Adipocyte (in vitro differentiated cells): ENCODE measurements around the gene ARG2.

Source experiments
- DNase-seq: peaks from one replicate; pipeline ENCODE4 v3.0.0-alpha.2; 2015; ENCODE audit warnings: low read depth
- H3K27me3 ChIP-seq: replicated peaks from 2 replicates; pipeline ENCODE4 v1.7.0; 2013; ENCODE audit warnings: mild to moderate bottlenecking, low read length, moderate library complexity; ENCODE audit not compliant: control insufficient read depth, insufficient read depth
- H3K36me3 ChIP-seq: 2 replicates; pipeline ENCODE4 v1.7.0; 2013; ENCODE audit warnings: low read length, mild to moderate bottlenecking, moderate library complexity; ENCODE audit not compliant: control insufficient read depth, insufficient read depth, severe bottlenecking
- H3K4me1 ChIP-seq: 2 replicates; pipeline ENCODE4 v1.7.0; 2013; ENCODE audit warnings: mild to moderate bottlenecking, low read length, moderate library complexity; ENCODE audit not compliant: control insufficient read depth, insufficient read depth
- H3K4me3 ChIP-seq: 2 replicates; pipeline ENCODE4 v1.7.0; 2013; ENCODE audit warnings: mild to moderate bottlenecking, low read length, moderate library complexity
- H3K9ac ChIP-seq: 2 replicates; pipeline ENCODE4 v1.7.0; 2013; ENCODE audit warnings: mild to moderate bottlenecking, low read length, moderate library complexity
- H3K9me3 ChIP-seq: 2 replicates; pipeline ENCODE4 v1.7.0; 2013; ENCODE audit warnings: mild to moderate bottlenecking, low read length, moderate library complexity; ENCODE audit not compliant: control insufficient read depth

The ARG2 gene

DNA sequence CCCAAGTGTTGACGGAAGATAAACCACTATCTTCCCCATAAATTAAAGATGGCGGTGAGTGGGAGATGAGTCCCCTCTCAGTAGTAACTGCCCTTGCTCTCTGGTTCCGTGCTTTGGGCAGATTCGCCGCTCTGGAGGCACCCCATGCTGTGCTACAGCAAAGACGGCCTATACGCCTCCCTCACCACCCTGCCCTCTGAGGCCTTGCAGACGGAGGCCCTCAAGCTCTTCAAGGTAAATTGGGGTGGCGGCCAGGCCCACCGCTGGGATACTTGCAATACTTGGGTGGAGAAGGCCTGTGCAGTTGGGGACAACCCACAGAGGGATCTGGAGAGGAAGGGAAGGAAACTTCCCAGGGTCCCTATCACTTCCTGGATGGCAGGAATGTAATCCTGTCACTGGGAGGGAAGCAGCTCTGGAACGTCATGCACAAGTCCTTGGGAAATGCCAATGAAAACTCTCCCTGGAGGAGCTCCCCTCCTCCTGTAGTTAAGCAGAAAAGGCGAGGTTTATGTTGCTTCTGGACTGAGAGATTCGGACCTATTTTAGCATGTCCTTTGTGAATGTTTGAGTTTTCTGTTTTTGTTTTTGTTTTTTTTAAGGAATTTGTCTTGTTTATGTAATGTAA is 42.4 kb upstream of the ARG2 start:
- Histone ChIP-seq H3K36me3 (peaks cover 3% of the 10 kb centered on the region), H3K9ac (no peak overlapping the region), H3K4me1 (no peaks in the 10 kb centered on the region), H3K4me3 (no peak overlapping the region), H3K27me3 (peaks cover 8% of the 10 kb centered on the region), H3K9me3 (no peaks in the 10 kb centered on the region)
- DNase-seq = no peak

DNA sequence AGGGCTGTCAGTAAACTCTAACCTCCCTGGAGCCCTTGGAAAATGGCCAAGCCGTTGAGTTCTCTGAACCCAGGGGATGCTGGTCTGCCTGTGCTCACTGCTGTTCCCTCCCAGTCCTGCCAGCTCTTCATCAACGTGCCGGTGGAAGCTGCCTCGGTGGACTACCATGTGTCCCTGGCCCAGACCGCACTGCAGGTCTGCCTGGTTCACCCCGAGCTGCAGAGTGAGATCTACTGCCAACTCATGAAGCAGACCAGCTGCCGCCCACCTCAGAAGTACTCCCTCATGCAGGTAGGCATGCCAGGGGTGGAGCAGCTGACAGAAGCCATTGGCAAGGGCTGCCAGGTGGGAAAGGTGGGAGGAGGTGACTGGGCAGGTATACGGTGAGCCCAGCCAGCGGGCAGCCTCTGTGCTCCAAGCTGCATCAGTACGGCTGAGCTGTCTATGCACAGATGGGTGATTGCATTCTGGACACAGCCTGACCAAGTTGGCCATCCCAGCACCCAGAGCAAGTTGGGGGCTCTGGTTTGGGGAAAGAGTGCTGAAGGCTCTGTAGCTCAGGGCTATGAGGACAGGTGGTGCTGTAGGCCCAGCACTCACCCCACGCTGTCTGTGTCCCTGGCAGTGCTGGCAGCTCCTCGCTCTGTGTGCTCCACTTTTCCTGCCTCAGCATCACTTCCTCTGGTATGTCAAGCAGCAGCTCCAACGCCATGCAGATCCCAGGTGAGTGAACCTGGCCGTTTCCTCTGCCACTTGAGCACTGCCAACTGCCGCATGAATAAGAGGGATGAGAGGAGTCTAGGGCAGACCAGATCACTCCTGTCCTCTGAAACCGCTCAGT is 41.6 kb upstream of the ARG2 start:
- Histone ChIP-seq H3K36me3 (peaks cover 3% of the 10 kb centered on the region), H3K4me1 (no peaks in the 10 kb centered on the region), H3K4me3 (no peak overlapping the region), H3K9me3 (no peaks in the 10 kb centered on the region), H3K9ac (no peak overlapping the region), H3K27me3 (no peaks in the 10 kb centered on the region)
- DNase-seq = no peak

DNA sequence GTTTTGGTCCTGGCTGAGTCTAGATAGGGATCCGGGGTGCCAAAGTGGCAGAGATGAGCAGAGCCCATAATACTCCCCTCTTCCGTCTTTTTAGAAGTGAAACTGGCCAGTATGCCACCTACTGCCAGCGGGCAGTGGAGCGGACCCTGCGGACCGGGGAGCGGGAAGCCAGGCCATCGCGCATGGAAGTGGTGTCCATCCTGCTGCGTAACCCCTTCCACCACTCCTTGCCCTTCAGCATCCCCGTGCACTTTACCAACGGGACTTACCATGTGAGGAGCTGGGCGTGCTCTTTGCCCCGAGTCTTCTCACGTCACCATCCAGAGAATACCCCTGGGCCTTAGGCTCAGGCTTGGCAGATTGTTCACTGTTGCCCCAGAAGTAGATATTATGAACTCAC is 40.7 kb upstream of the ARG2 start:
- Histone ChIP-seq H3K27me3 (no peaks in the 10 kb centered on the region), H3K9me3 (no peaks in the 10 kb centered on the region), H3K36me3 (peaks cover 3% of the 10 kb centered on the region), H3K4me1 (no peaks in the 10 kb centered on the region), H3K4me3 (no peak overlapping the region), H3K9ac (no peak overlapping the region)
- DNase-seq = no peak

DNA sequence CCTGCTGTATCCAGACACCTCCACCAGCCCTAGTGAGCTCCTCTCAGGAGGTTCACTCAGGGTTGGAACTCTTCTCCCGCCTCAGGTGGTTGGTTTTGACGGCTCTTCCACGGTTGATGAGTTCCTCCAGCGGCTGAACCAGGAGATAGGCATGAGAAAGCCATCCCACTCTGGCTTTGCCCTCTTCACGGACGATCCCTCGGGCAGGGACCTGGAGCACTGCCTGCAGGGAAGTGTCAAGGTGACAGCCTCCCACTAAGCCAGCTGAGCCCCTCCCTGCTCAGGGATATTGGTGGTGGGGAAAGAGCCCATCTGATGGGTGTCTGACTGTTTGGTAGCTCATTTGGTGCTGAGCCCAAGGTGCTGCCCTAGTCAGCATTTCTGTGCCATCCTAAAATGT is 40.1 kb upstream of the ARG2 start:
- Histone ChIP-seq H3K4me1 (no peaks in the 10 kb centered on the region), H3K36me3 (peaks cover 3% of the 10 kb centered on the region), H3K4me3 (no peak overlapping the region), H3K9me3 (no peaks in the 10 kb centered on the region), H3K27me3 (no peaks in the 10 kb centered on the region), H3K9ac (no peak overlapping the region)
- DNase-seq = no peak

DNA sequence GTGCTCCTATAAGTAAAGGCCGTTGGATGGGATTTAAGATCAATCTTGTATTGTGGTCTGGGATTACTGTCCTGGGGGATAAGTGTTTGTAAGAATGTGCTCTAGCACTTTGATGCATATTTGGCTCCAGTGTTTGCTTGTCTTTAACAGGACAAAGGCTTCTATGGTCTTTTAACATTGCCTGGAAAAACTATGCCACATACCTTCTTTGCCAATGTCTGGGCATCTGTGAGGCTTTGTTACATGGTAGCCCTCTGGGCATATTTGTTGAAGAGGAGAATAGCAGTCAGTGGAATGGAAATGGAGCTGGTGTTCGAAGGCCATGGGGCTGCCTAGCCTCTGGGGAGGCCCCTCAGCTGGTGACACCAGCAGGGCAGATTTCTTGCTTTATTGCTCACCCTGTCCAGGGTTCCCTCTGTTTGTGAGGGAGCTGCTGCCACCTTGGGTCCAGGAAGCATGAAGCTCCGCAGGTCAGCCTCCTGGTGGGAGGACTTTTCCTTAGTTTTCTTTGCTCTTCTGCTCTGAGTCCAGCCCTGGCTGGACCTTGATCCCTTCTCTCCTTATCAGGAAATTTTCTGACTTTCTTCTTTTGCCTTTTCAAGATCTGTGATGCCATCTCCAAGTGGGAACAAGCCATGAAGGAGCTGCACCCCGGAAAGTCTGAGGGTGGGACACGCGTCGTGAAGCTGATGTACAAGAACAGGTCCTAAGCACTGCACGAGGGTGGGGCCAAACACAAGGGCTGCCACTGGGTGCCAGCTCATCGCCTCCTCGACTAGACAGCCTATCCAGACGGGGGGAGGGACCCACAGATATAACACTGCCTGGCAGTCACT is 39.2 kb upstream of the ARG2 start:
- DNase-seq = no peak
- H3K27me3 ChIP-seq = no peaks in the 10 kb centered on the region
- no peaks in the 10 kb centered on the region for H3K9me3 ChIP-seq
- H3K4me1 ChIP-seq = no peaks in the 10 kb centered on the region
- H3K9ac ChIP-seq = no peak overlapping the region
- H3K4me3 ChIP-seq = no peak overlapping the region
- peaks cover 8% of the 10 kb centered on the region for H3K36me3 ChIP-seq

DNA sequence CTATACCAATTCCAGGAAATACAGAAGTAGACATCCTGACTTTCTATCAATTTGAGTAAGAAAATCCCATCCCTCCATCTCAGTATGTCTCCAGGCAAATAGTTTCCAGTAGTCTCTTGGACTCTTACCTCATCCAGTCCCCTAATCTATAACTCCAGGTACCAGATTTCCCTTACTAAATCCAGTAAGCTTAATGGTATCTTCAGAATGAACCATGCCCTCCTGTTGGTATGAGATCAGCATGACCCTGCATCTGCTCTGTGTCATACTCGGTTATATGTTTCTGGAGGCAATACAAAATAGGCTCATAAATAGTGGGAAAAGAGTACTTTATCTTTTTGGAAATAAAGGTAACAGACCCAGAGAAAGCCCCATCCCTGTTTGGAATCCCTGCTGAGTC is 38.1 kb upstream of the ARG2 start:
- Histone ChIP-seq H3K4me1 (no peaks in the 10 kb centered on the region), H3K36me3 (peaks cover 8% of the 10 kb centered on the region), H3K9me3 (no peaks in the 10 kb centered on the region), H3K9ac (no peak overlapping the region), H3K4me3 (no peak overlapping the region), H3K27me3 (no peaks in the 10 kb centered on the region)
- no peak for DNase-seq

DNA sequence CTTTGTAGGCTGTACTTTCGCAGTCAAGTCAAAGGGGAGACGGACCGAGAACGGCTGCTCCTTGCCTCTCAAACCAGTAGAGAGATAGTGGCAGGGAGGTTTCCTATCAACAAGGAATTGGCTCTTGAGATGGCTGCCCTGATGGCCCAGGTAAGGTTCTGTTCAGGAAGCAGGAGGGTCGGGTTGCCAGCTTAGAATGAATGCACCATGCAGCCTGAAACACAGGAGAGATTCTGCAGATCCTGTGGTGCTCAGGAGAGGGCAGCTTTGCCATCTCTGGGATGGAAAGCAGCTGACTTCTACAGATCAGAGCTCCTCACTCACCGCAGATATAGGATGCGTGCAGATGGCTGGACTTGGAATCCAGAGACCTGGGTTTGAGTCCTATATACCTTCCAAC is 37.7 kb upstream of the ARG2 start:
- no peak overlapping the region for H3K9ac ChIP-seq
- peaks cover 10% of the 10 kb centered on the region for H3K36me3 ChIP-seq
- no peaks in the 10 kb centered on the region for H3K9me3 ChIP-seq
- H3K4me1 ChIP-seq = no peaks in the 10 kb centered on the region
- DNase-seq = no peak
- H3K27me3 ChIP-seq = no peaks in the 10 kb centered on the region
- H3K4me3 ChIP-seq = no peak overlapping the region

DNA sequence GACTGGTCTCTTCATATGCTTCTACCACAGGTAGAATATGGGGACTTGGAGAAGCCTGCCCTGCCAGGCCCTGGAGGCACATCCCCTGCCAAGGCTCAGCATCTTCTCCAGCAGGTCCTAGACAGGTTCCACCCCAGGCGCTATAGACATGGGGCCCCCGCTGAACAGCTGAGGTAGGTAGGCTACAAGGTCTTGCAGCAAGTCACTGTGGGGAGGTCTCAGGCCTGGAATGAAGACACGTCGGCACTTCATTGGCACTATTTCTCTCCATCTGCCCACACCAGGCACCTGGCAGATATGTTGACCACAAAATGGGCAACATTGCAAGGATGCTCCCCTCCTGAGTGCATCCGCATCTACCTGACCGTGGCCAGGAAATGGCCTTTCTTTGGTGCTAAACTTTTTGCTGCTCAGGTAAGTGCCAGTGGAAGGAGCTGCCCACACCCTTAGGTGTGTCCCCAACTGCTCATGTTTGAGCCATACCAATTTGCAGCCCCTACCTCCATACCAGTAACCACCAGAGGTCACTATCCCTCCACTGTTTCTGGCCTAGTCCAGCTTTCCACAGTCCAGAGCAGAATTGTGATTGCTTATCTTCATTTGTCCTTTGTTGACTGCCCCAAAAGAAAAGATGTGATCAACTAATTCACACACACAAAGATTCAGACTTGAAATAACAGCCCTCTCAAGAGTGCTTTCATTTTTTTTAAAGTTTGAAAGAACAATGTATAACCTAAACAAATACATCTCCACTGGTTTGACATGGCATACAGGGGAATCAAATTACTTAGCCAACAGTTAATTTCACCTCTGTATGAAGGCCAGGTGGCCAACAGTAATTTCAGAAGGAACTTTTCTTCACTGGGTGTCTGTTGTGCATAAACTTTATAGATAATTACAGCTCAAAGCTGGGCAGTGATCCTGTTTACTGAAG is 35.7 kb upstream of the ARG2 start:
- DNase-seq = peak; percentile 70
- Histone ChIP-seq H3K36me3 (peaks cover 27% of the 10 kb centered on the region), H3K27me3 (no peaks in the 10 kb centered on the region), H3K4me3 (no peak overlapping the region), H3K9me3 (no peaks in the 10 kb centered on the region), H3K9ac (no peak overlapping the region), H3K4me1 (no peaks in the 10 kb centered on the region)

DNA sequence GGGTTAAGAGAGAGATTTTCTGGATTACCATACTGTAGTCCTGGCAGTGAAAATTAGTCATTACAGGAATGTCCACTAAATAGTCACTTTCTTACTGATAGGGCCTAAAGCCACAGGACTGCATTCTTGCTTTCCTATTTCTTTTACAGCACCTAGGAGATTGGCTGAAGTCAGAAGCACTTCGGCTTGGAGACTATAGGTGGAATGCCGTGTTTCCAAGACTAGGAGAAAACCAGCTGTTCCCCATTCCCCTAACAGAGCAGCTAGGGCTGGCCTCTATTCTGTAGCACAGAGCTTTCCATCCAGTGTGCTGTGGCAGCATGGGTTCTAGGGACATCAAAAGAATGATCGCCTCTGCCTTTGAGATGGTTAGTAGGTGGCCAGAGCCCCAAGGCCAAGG is 34.7 kb upstream of the ARG2 start:
- H3K4me3 ChIP-seq = no peak overlapping the region
- peaks cover 31% of the 10 kb centered on the region for H3K36me3 ChIP-seq
- H3K27me3 ChIP-seq = no peaks in the 10 kb centered on the region
- H3K4me1 ChIP-seq = no peaks in the 10 kb centered on the region
- H3K9ac ChIP-seq = no peak overlapping the region
- no peaks in the 10 kb centered on the region for H3K9me3 ChIP-seq
- no peak for DNase-seq

DNA sequence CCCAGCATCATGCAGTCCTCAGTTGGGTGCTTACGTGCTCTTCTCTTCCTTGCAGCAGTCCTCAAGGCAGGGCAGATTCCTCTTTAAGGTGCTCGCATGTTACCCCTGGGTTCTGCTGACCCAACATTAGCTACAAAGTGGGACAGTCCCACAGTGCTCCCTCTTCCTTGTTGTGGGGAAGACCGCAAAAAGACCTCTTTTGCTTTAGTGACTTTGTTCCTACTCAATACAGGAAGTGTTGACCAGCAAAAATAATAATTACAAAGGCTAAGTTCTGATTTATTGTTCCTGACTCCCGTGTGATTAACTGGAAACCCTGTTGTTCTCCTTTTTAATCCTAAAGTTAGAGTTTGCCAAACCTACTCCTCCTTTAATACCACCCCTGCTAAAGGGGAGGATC is 33.4 kb upstream of the ARG2 start:
- no peak overlapping the region for H3K4me3 ChIP-seq
- H3K27me3 ChIP-seq = no peaks in the 10 kb centered on the region
- no peak for DNase-seq
- no peaks in the 10 kb centered on the region for H3K9me3 ChIP-seq
- H3K9ac ChIP-seq = no peak overlapping the region
- no peaks in the 10 kb centered on the region for H3K4me1 ChIP-seq
- H3K36me3 ChIP-seq = peaks cover 41% of the 10 kb centered on the region
